Stomach smooth muscle (tissue), 2 donors: ENCODE results near the gene CERS6.

Experiments
- H3K27ac ChIP-seq: one replicate; pipeline ENCODE4 v1.7.0; 2013; ENCODE audit warnings: mild to moderate bottlenecking, low read length, inconsistent platforms
- H3K27me3 ChIP-seq, 2 donors: one replicate each; pipeline ENCODE4 v1.7.0; 2013; ENCODE audit warnings: low read length in 2 of 2; ENCODE audit not compliant: insufficient read depth in 2 of 2, control insufficient read depth in 1 of 2
- H3K36me3 ChIP-seq, 2 donors: one replicate each; pipeline ENCODE4 v1.7.0; 2013; ENCODE audit warnings: low read length in 2 of 2; ENCODE audit not compliant: control insufficient read depth in 2 of 2, insufficient read depth in 2 of 2
- H3K4me1 ChIP-seq: one replicate; pipeline ENCODE4 v1.7.0; 2013; ENCODE audit warnings: low read length; ENCODE audit not compliant: control insufficient read depth, insufficient read depth
- H3K4me3 ChIP-seq, 2 donors: one replicate each; pipeline ENCODE4 v1.7.0; 2013; ENCODE audit warnings: low read length in 2 of 2
- H3K9ac ChIP-seq, 2 donors: one replicate each; pipeline ENCODE4 v1.7.0; 2013; ENCODE audit warnings: low read length in 2 of 2, mild to moderate bottlenecking in 1 of 2
- H3K9me3 ChIP-seq, 2 donors: one replicate each; pipeline ENCODE4 v1.7.0; 2013; ENCODE audit warnings: low read length in 2 of 2; ENCODE audit not compliant: control insufficient read depth in 2 of 2
- donor health status: healthy.
- donor health status: Pancreatic carcinoma.

CERS6 gene

DNA sequence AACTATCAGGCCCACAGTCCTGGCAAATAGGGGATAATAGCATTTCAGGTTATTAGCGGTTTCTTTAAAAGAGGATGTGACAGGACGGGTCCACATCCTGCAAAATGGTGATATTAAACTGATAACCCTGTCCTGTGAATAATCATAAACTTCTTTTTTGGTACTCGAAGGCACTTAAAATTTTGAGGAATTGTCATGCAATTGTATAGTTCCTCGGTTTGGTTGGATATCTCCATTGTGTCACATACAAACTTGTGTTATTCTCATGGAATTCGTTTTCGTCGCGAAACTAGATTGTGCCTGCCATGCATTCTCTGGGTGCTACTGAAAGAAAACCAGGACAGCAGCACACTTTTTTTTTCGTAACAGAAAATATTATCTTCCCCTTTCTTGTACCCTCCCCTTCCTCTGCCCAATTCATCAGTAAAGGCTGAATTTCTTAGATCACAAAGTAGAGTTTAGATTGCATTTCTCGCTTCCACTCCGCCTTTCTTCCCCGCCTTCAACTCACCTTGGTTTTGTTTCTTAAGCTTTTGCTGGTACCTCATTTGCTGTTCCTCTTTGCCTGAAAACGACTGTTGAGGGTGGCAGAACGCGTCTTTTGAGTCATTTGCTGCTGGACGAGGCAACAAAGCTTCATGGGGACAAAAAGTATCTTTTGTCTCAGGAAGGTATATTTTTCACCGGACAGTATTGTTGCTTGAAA, 1.3 kb downstream of the CERS6 start:
- Histone ChIP-seq H3K27ac (peak overlapping the region; percentile 75), H3K9me3 (no peaks in the 10 kb centered on the region), H3K4me3 (peak overlapping the region; percentile 87 to 92), H3K27me3 (no peaks in the 10 kb centered on the region), H3K4me1 (peaks cover 11% of the 10 kb centered on the region), H3K9ac (peak overlapping the region; percentile 65 to 87), H3K36me3 (no peaks in the 10 kb centered on the region)

DNA sequence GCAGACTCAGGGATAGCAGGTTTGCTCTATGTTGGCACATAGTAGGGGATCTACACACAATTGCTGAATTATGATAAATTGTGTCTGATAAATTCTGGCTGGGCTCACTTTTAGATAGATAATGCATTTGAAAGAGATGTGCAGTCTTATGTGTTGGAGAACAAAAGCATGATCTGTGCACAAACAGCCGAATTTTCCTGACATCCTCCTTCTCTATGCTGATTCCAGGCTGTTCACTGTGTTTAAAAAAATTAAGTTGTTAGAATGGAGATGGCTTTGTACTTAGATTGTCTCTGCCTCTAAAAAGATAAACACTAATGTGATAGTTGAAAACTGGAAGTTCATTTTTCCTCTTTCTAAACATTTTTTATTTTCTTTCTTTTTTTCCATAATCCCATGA, 2.1 kb downstream of the CERS6 start:
- Histone ChIP-seq H3K4me3 (peak overlapping the region; percentile 87 to 92), H3K9me3 (no peaks in the 10 kb centered on the region), H3K27ac (no peak overlapping the region), H3K36me3 (no peaks in the 10 kb centered on the region), H3K9ac (peak overlapping the region in 1 of 2 donors; percentile 87), H3K27me3 (no peaks in the 10 kb centered on the region), H3K4me1 (peaks cover 11% of the 10 kb centered on the region)

DNA sequence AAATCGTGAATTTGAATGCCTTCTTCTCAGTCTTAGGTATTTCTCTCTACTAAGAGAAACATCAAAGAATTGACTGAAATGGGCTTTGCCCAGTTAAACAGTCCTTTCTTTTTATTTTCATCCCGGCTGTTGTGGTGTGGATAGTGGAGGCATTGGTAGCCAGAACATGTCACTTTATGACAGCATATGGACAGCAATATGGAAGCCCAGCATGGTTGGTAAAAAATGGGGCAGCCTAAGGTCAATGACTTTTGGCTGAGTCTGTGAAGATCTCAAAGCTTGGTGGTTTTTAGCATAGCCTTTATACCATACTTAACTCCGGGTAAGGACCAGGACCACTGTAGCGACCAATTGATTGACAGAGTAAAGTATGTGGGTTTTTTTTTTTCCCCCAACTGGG, 3.2 kb downstream of the CERS6 start:
- Histone ChIP-seq H3K36me3 (no peaks in the 10 kb centered on the region), H3K9me3 (no peaks in the 10 kb centered on the region), H3K9ac (no peak overlapping the region), H3K4me1 (peaks cover 11% of the 10 kb centered on the region), H3K4me3 (no peak overlapping the region), H3K27me3 (no peaks in the 10 kb centered on the region), H3K27ac (no peak overlapping the region)

DNA sequence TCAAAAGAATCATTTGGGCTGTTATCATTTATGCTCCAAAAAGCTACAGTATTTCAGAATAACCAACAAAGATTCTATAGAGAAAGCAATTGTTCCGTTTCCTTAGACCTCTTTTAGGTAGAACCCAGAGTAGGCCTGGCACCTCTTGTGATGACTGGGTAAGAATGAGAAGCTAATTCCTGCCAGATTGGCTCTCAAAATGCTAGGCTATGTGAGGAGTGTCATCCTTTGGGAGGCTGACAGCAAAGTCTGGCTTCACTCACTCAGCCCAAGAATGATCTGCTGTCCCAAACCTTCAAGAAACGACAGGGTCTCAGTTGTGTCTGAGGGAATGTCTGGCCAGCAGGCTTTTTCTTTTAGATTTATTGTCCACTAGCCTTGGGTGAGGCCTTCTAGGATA, 4.5 kb downstream of the CERS6 start:
- H3K9ac ChIP-seq, result no peak overlapping the region
- H3K9me3 ChIP-seq, result no peaks in the 10 kb centered on the region
- H3K27ac ChIP-seq, result no peak overlapping the region
- no peaks in the 10 kb centered on the region for H3K27me3 ChIP-seq
- peaks cover 11% of the 10 kb centered on the region for H3K4me1 ChIP-seq
- peak overlapping the region in 1 of 2 donors; percentile 20 for H3K4me3 ChIP-seq
- H3K36me3 ChIP-seq, result no peaks in the 10 kb centered on the region

DNA sequence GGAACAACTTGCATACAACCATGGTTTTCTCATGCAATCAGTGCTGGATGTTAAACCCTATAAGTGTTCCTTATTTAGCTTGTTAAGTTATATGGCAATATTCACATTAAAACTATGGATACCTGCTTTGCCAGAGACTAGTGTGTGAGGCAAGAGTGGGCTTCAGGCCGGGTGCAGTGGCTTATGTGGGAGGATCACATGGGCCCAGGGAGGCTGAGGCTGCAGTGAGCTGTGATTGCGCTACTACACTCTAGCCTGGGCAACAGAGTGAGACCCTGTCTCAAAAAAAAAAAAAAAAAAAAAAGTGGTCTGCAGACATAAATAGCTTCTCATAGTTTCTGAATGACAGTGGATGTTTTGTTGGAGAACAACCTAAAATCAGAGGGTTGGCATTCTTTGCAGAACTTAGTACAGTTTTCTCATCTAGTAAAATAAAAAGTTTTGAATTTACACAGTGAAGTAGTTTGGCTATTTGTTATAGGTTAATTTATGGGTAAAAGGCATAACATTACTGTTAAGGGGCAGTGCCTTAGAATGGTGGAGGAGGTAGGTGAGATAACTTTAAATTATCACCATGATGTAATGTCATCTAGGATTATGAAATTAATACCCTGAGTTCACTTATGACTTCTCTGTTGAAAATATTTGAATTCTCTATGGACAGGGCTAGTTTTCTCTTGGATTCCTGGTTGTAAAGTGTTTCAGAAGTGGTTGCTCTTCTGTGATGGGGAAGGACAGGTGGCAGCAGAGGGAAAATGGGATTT, 5.3 kb downstream of the CERS6 start:
- Histone ChIP-seq H3K27ac (no peak overlapping the region), H3K4me1 (peaks cover 12% of the 10 kb centered on the region), H3K4me3 (no peak overlapping the region), H3K9me3 (no peaks in the 10 kb centered on the region), H3K27me3 (no peaks in the 10 kb centered on the region), H3K36me3 (no peaks in the 10 kb centered on the region), H3K9ac (no peak overlapping the region)

DNA sequence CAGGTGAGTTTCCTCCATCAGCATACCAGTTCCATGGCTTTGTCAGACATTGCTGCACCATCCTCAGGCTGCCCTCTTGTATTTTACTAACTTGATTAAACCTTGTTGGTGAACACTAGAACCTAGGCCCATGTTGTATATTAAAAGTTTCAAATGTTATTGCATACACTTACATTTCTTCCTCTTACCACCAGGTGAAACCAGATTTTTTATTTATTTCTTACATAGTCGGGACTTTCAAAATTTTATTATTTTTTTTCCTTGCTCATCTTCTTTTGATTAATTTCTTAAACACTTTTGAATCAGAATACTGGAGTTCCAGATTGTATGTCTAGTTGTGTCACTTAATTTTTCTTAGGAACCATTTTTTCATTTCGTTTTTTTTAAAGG, 5.9 kb downstream of the CERS6 start:
- H3K27ac ChIP-seq, result no peak overlapping the region
- no peaks in the 10 kb centered on the region for H3K9me3 ChIP-seq
- no peaks in the 10 kb centered on the region for H3K27me3 ChIP-seq
- H3K9ac ChIP-seq, result no peak overlapping the region
- H3K4me1 ChIP-seq, result peaks cover 12% of the 10 kb centered on the region
- no peaks in the 10 kb centered on the region for H3K36me3 ChIP-seq
- no peak overlapping the region for H3K4me3 ChIP-seq

DNA sequence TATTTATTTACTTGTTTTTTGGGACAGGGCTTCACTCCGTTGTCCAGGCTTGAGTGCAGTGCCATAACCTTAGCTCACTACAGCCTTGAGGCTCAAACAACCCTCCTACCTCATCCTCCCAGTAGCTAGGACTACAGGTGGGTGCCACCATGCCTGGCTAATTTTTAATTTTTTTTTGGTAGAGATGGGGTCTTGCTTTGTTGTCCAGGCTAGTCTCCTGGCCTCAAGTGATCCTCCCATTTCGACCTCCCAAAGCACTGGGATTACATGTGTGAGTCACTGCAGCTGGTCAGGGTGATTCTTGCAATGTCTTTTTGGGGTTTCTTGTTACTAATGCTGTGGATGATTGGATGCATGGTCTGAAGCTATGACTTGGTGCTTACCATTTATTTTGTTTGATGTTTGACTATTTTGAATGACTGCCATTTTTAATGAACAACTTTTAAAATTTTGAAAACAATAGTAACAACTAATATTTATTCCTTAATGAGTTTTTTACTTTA, 6.5 kb downstream of the CERS6 start:
- Histone ChIP-seq H3K9me3 (no peaks in the 10 kb centered on the region), H3K36me3 (no peaks in the 10 kb centered on the region), H3K4me1 (peaks cover 14% of the 10 kb centered on the region), H3K4me3 (no peak overlapping the region), H3K9ac (no peak overlapping the region), H3K27me3 (no peaks in the 10 kb centered on the region), H3K27ac (no peak overlapping the region)

DNA sequence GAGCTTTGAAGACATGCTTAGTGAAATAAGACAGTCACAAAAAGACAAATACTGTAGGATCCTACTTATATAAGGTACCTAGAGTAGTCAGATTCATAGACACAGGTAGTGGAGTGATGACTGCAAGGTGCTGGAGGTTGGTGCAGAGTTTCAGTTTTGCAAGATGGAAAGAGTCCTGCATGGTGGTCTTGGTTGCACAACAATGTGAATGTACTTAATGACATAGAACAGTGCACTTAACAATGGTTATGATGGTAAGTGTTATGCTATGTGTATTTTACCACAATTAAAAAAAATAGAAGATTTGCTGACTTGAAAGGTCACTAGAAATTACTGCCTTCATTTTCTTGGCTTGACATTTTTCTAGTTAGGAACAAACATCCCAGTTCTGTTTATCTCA, 9.5 kb downstream of the CERS6 start:
- Histone ChIP-seq H3K4me1 (peaks cover 31% of the 10 kb centered on the region), H3K9ac (no peak overlapping the region), H3K9me3 (no peaks in the 10 kb centered on the region), H3K27me3 (no peaks in the 10 kb centered on the region), H3K27ac (peak overlapping the region; percentile 7), H3K4me3 (no peak overlapping the region), H3K36me3 (no peaks in the 10 kb centered on the region)

DNA sequence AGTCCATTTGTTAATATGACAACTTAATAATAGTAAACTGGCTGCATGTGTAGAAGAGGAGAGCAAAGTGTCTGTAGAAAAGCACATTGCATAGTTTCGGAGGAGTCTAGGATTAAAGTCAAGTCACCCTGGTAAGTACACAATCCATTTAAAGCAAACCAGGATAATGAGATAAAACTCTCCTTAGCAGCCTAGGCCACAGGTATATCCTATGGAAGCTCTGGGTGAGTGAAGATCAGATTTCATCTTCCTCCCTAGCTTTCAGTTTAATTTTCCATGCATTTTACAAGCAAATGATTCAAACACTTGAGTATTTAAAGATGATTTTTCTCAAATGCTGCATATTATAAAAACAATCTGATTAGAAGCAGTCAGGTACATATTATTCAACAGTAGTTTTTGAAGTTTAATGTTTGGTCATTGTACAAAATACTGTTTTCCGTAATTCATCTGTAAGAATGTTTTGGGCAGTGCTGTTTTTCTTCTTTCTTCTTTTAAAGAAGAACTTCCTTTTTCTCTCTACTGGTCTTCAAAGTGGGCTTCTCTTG, 10.2 kb downstream of the CERS6 start:
- Histone ChIP-seq H3K36me3 (no peaks in the 10 kb centered on the region), H3K9ac (no peak overlapping the region), H3K27ac (no peak overlapping the region), H3K27me3 (no peaks in the 10 kb centered on the region), H3K4me1 (peaks cover 30% of the 10 kb centered on the region), H3K9me3 (no peaks in the 10 kb centered on the region), H3K4me3 (peak overlapping the region; percentile 8 to 10)

DNA sequence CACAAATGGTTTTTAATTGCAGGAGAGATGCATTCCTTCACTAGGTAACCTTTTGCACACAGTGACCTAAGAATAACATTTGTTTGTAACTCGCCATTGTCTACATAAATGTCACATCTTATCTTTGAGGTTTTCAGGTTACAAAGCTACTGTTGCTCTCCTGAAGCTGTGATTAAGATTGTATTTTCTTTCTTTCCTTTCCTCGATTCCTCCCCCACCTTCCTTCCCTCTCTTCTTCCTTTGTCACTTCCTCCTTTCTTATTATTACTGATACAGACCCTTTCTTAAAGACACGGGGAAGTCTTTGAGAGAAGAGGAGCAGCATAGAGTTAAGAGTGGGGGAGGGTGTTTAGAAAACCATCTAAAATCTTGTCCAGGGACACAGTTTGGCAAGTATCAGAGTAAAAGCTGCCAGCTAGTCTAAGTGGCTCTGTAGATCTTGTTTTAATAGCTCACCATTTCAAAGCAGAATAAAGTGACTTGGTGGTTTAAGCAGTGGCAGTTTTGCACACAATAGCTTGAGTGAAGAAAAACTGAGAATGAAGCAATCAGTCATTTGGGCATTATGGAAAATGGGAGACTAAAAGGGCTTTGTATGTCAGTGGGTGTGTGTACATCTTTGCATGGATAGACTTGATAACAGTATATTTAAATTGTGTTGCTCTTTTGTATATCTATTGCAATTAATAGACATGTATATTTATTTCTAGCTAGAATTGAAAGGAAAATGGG, 10.9 kb downstream of the CERS6 start:
- Histone ChIP-seq H3K9ac (no peak overlapping the region), H3K4me3 (peak overlapping the region; percentile 3 to 8), H3K27me3 (no peaks in the 10 kb centered on the region), H3K9me3 (no peaks in the 10 kb centered on the region), H3K4me1 (peaks cover 31% of the 10 kb centered on the region), H3K27ac (no peak overlapping the region), H3K36me3 (no peaks in the 10 kb centered on the region)
